Panc1 (cell line): ENCODE measurements around the gene NEK7.
"Not testable (repeated sequence)": the region's sequence is repeated elsewhere in the genome, so short reads cannot be mapped to it uniquely, and the experiment has no call there.

Source experiments
- CTCF ChIP-seq: fragments of 450-650 bp; IDR thresholded peaks from 2 replicates; pipeline ENCODE4 v1.5.1; 2017; ENCODE audit warnings: mild to moderate bottlenecking
- POLR2AphosphoS5 ChIP-seq: IDR thresholded peaks from 2 replicates; pipeline ENCODE4 v1.6.1; 2012; ENCODE audit warnings: mild to moderate bottlenecking, low read depth, low read length, moderate library complexity
- REST ChIP-seq, 2 experiments: IDR thresholded peaks; 2 replicates each; pipeline ENCODE4 v1.6.1; 2011 to 2012; ENCODE audit warnings: low read depth in 2 of 2, control low read depth in 1 of 2, low read length in 1 of 2, mild to moderate bottlenecking in 1 of 2, moderate library complexity in 1 of 2; ENCODE audit not compliant: insufficient read depth in 1 of 2
- SIN3A ChIP-seq: IDR thresholded peaks from 2 replicates; pipeline ENCODE4 v1.6.1; 2012; ENCODE audit warnings: low read depth, mild to moderate bottlenecking, low read length, moderate library complexity, borderline replicate concordance; ENCODE audit not compliant: insufficient read depth
- TCF7L2 ChIP-seq: IDR thresholded peaks from 2 replicates; pipeline ENCODE4 v1.6.1; 2011; ENCODE audit warnings: mild to moderate bottlenecking, low read depth, low read length, inconsistent platforms

DNA sequence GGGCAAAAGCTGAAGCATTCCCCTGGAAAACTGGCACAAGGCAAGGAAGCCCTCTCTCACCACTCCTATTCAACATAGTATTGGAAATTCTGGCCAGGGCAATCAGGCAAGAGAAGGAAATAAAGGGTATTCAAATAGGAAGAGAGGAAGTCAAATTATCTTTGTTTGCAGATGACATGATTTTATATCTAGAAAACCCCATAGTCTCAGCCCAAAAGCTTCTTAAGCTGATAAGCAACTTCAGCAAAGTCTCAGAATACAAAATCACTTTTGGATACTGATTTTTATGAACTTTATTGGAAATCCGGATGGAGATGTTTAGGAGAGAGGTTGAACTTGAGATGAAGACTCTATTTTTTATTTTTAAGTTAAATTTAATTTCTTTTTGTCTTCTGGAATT is 37.1 kb downstream of the NEK7 start:
- TF ChIP-seq CTCF; TCF7L2; POLR2AphosphoS5; REST (IDR thresholded peaks at IDR 0.05; ENCODE audit: insufficient read depth in 1 of 2, low read depth in 2 of 2, low read length in 1 of 2); SIN3A: not testable (repeated sequence)
